Coronary artery (tissue), 2 donors: ENCODE data around the gene NEB.

Experiments used
- DNase-seq: peaks from one replicate; pipeline ENCODE4 v3.0.0-alpha.2; 2017; ENCODE audit warnings: low spot score
- H3K27ac ChIP-seq, 2 donors: fragments of 200-600 bp; sonication (generic); one replicate each; pipeline ENCODE4 v1.5.1; 2016 to 2019
- H3K4me3 ChIP-seq: fragments of 200-600 bp; sonication (generic); 2 replicates; pipeline ENCODE4 v1.5.1; 2016; ENCODE audit warnings: mild to moderate bottlenecking, moderate library complexity
- CTCF ChIP-seq: fragments of 200-600 bp; sonication (generic); IDR thresholded peaks from one replicate; pipeline ENCODE4 v1.5.1; 2019; ENCODE audit warnings: antibody characterized with exemption

Gene NEB

GRCh38 chr2:151668737-151669136 lies 65.5 kb downstream of the NEB start:
- no peak for DNase-seq
- no peak overlapping the region for H3K4me3 ChIP-seq
- no peak for TF ChIP-seq CTCF
- H3K27ac ChIP-seq = no peak overlapping the region

- H3K27ac ChIP-seq = no peak overlapping the region
- no peak for DNase-seq
- TF ChIP-seq CTCF = no peak
Observed at GRCh38 chr2:151665959-151666358, 68.3 kb downstream of the NEB start.

GRCh38 chr2:151664520-151664919 lies 69.8 kb downstream of the NEB start:
- DNase-seq = no peak
- no peak for TF ChIP-seq CTCF
- Histone ChIP-seq H3K27ac (no peak overlapping the region), H3K4me3 (no peak overlapping the region)

More at GRCh38 chr2:151665959-151666358, 68.3 kb downstream of the NEB start:
- H3K4me3 ChIP-seq = no peak overlapping the region

- no peak overlapping the region for H3K27ac ChIP-seq
- TF ChIP-seq CTCF = no peak
Observed at GRCh38 chr2:151661625-151662024, 72.7 kb downstream of the NEB start.

GRCh38 chr2:151658081-151658480 lies 76.2 kb downstream of the NEB start:
- Histone ChIP-seq H3K27ac (no peak overlapping the region), H3K4me3 (no peak overlapping the region)
- no peak for DNase-seq
- TF ChIP-seq CTCF = no peak

More at GRCh38 chr2:151661625-151662024, 72.7 kb downstream of the NEB start:
- no peak overlapping the region for H3K4me3 ChIP-seq
- no peak for DNase-seq

- TF ChIP-seq CTCF = no peak
- Histone ChIP-seq H3K4me3 (no peak overlapping the region), H3K27ac (no peak overlapping the region)
- DNase-seq = no peak
Observed at GRCh38 chr2:151657667-151658076, 76.6 kb downstream of the NEB start.

GRCh38 chr2:151655663-151656398 lies 78.4 kb downstream of the NEB start:
- no peak overlapping the region for H3K4me3 ChIP-seq
- no peak for TF ChIP-seq CTCF
- H3K27ac ChIP-seq = no peak overlapping the region
- no peak for DNase-seq
